MM.1S (cell line): ENCODE data around the gene DBNDD2.

Experiments
- DNase-seq: peaks from one replicate; pipeline ENCODE4 v3.0.0-alpha.2; 2015
- H2AFZ ChIP-seq: fragments of 300-600 bp; sonication (generic); 2 replicates; pipeline ENCODE4 v1.6.0; 2016; ENCODE audit warnings: antibody characterized with exemption, low read length
- H3F3A ChIP-seq: fragments of 300-600 bp; sonication (generic); 2 replicates; pipeline ENCODE4 v1.6.1; 2016; ENCODE audit warnings: mild to moderate bottlenecking, antibody characterized with exemption, low read length, moderate library complexity, mixed read lengths; ENCODE audit not compliant: insufficient read depth
- H3K27ac ChIP-seq: fragments of 300-600 bp; sonication (generic); 2 replicates; pipeline ENCODE4 v1.5.1; 2016; ENCODE audit warnings: mild to moderate bottlenecking, low read length
- H3K27me3 ChIP-seq: fragments of 300-600 bp; sonication (generic); replicated peaks from 2 replicates; pipeline ENCODE4 v1.6.0; 2016; ENCODE audit warnings: low read length; ENCODE audit not compliant: insufficient read depth
- H3K36me3 ChIP-seq: fragments of 300-600 bp; sonication (generic); replicated peaks from 2 replicates; pipeline ENCODE4 v1.6.1; 2016; ENCODE audit warnings: mild to moderate bottlenecking, low read length, mixed read lengths; ENCODE audit not compliant: insufficient read depth
- H3K4me1 ChIP-seq: fragments of 300-600 bp; sonication (generic); 2 replicates; pipeline ENCODE4 v1.6.1; 2016; ENCODE audit warnings: low read length, mixed read lengths
- H3K4me2 ChIP-seq: fragments of 300-600 bp; sonication (generic); 2 replicates; pipeline ENCODE4 v1.6.0; 2016; ENCODE audit warnings: low read depth, low read length
- H3K4me3 ChIP-seq: fragments of 300-600 bp; sonication (generic); 2 replicates; pipeline ENCODE4 v1.5.1; 2016; ENCODE audit warnings: low read length, mixed read lengths
- H3K79me2 ChIP-seq: fragments of 300-600 bp; sonication (generic); 2 replicates; pipeline ENCODE4 v1.6.1; 2016; ENCODE audit warnings: mixed run types, low read length, mixed read lengths
- H3K9ac ChIP-seq: fragments of 300-600 bp; sonication (generic); 2 replicates; pipeline ENCODE4 v1.6.1; 2016; ENCODE audit warnings: low read length, mixed read lengths
- H3K9me2 ChIP-seq: fragments of 300-600 bp; sonication (generic); replicated peaks from 2 replicates; pipeline ENCODE4 v1.6.1; 2016; ENCODE audit warnings: mild to moderate bottlenecking, low read length, mixed read lengths; ENCODE audit not compliant: insufficient read depth
- H3K9me3 ChIP-seq: fragments of 300-600 bp; sonication (generic); replicated peaks from 2 replicates; pipeline ENCODE4 v1.6.1; 2016; ENCODE audit warnings: mild to moderate bottlenecking, low read length, mixed read lengths; ENCODE audit not compliant: insufficient read depth
- H4K20me1 ChIP-seq: fragments of 300-600 bp; sonication (generic); 2 replicates; pipeline ENCODE4 v1.6.1; 2016; ENCODE audit warnings: mild to moderate bottlenecking, low read length, moderate library complexity, mixed read lengths; ENCODE audit not compliant: insufficient read depth
- CTCF ChIP-seq: fragments of 300-600 bp; sonication (generic); IDR thresholded peaks from 2 replicates; pipeline ENCODE4 v1.5.1; 2016; ENCODE audit warnings: antibody characterized with exemption, low read length, mixed read lengths
- EZH2 ChIP-seq: fragments of 300-600 bp; sonication (generic); optimal IDR thresholded peaks from 2 replicates; pipeline ENCODE3; 2017; ENCODE audit warnings: low read depth, mild to moderate bottlenecking, antibody characterized with exemption, low read length, mixed read lengths
- EZH2phosphoT487 ChIP-seq: fragments of 300-600 bp; sonication (generic); IDR thresholded peaks from 2 replicates; pipeline ENCODE4 v1.6.1; 2018; ENCODE audit warnings: antibody characterized with exemption, low read length

DBNDD2 gene

GRCh38 chr20:45387274-45387673 lies 20.8 kb upstream of the DBNDD2 start:
- peak overlapping the region; percentile 45; the same call in 1 of the 2 replicates for H3K27ac ChIP-seq

GRCh38 chr20:45390931-45391330 lies 17.2 kb upstream of the DBNDD2 start:
- peaks cover 7% of the 10 kb centered on the region; the same call in 1 of the 2 replicates for H3F3A ChIP-seq
- no peaks in the 10 kb centered on the region for H3K79me2 ChIP-seq
- TF ChIP-seq EZH2phosphoT487 (no peak), EZH2 (no peak), CTCF (no peak)
- no peak overlapping the region for H3K27ac ChIP-seq
- H3K27me3 ChIP-seq = no peaks in the 10 kb centered on the region
- DNase-seq = no peak
- H4K20me1 ChIP-seq = no peaks in the 10 kb centered on the region
- H3K9me2 ChIP-seq = no peaks in the 10 kb centered on the region
- no peaks in the 10 kb centered on the region for H3K36me3 ChIP-seq
- peaks cover 22% of the 10 kb centered on the region for H3K4me1 ChIP-seq
- no peak overlapping the region for H3K4me2 ChIP-seq
- H3K4me3 ChIP-seq = no peak overlapping the region
- no peaks in the 10 kb centered on the region for H3K9me3 ChIP-seq
- no peak overlapping the region for H2AFZ ChIP-seq
- H3K9ac ChIP-seq = no peak overlapping the region

More at GRCh38 chr20:45387274-45387673, 20.8 kb upstream of the DBNDD2 start:
- Histone ChIP-seq H3K4me1 (peaks cover 22% of the 10 kb centered on the region), H3K9me2 (no peaks in the 10 kb centered on the region), H3K9me3 (no peaks in the 10 kb centered on the region), H3K36me3 (no peaks in the 10 kb centered on the region), H3K4me3 (no peak overlapping the region), H3K27me3 (no peaks in the 10 kb centered on the region), H3K4me2 (peak overlapping the region; percentile 41), H4K20me1 (no peaks in the 10 kb centered on the region), H3F3A (peaks cover 7% of the 10 kb centered on the region; the same call in 1 of the 2 replicates), H2AFZ (peak overlapping the region; percentile 18; the same call in 1 of the 2 replicates), H3K79me2 (no peaks in the 10 kb centered on the region), H3K9ac (no peak overlapping the region)
- peak; percentile 63 for DNase-seq
- TF ChIP-seq CTCF (no peak), EZH2 (no peak), EZH2phosphoT487 (no peak)

GRCh38 chr20:45391559-45391958 lies 16.5 kb upstream of the DBNDD2 start:
- Histone ChIP-seq H3K27me3 (no peaks in the 10 kb centered on the region), H3K4me1 (peaks cover 19% of the 10 kb centered on the region), H3K9me3 (no peaks in the 10 kb centered on the region), H3K79me2 (no peaks in the 10 kb centered on the region), H4K20me1 (no peaks in the 10 kb centered on the region), H2AFZ (no peak overlapping the region), H3K4me3 (no peak overlapping the region), H3F3A (peaks cover 7% of the 10 kb centered on the region; the same call in 1 of the 2 replicates), H3K4me2 (no peak overlapping the region), H3K9ac (no peak overlapping the region), H3K9me2 (no peaks in the 10 kb centered on the region), H3K27ac (no peak overlapping the region), H3K36me3 (no peaks in the 10 kb centered on the region)
- no peak for TF ChIP-seq CTCF
- no peak for TF ChIP-seq EZH2phosphoT487
- no peak for TF ChIP-seq EZH2
- DNase-seq = no peak
